OCI-LY3 (cell line): ENCODE results near the gene CNDP2.

Experiments
- EZH2phosphoT487 ChIP-seq: fragments of 200-600 bp; shearing (Covaris generic); IDR thresholded peaks from 2 replicates; pipeline ENCODE4 v1.6.1; 2018; ENCODE audit warnings: antibody characterized with exemption, mixed run types, low read depth
- TF ChIP-seq, protein P1 (sequence below): fragments of 200-600, 300-600 bp; sonication (generic); IDR thresholded peaks from 2 replicates; pipeline ENCODE4 v1.5.1; 2014; ENCODE audit warnings: antibody characterized with exemption, low read length, low read depth

GRCh38 chr18:74524097-74524496 lies 27.9 kb downstream of the CNDP2 start:
- TF ChIP-seq, protein P1, sequence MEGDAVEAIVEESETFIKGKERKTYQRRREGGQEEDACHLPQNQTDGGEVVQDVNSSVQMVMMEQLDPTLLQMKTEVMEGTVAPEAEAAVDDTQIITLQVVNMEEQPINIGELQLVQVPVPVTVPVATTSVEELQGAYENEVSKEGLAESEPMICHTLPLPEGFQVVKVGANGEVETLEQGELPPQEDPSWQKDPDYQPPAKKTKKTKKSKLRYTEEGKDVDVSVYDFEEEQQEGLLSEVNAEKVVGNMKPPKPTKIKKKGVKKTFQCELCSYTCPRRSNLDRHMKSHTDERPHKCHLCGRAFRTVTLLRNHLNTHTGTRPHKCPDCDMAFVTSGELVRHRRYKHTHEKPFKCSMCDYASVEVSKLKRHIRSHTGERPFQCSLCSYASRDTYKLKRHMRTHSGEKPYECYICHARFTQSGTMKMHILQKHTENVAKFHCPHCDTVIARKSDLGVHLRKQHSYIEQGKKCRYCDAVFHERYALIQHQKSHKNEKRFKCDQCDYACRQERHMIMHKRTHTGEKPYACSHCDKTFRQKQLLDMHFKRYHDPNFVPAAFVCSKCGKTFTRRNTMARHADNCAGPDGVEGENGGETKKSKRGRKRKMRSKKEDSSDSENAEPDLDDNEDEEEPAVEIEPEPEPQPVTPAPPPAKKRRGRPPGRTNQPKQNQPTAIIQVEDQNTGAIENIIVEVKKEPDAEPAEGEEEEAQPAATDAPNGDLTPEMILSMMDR = no peak
- no peak for TF ChIP-seq EZH2phosphoT487
